Breast epithelium (tissue), 4 donors: ENCODE data around the gene ZC2HC1C. TPM values are rescaled to one million over a fixed set of nuclear protein-coding genes. Genes with fewer than 3 reads are reported as not detected.

ENCODE experiments used
- DNase-seq, 2 donors: peaks; one replicate each; pipeline ENCODE4 v3.0.0-alpha.2; 2019; ENCODE audit warnings: low spot score in 2 of 2
- H3K27ac ChIP-seq, 2 donors: fragments of 200-600 bp; sonication (generic) in 1 of 2; one replicate each; pipeline ENCODE4 v1.5.1; 2016 to 2019; ENCODE audit warnings: mild to moderate bottlenecking in 1 of 2
- H3K27me3 ChIP-seq, 2 donors: fragments of 200-600 bp; sonication (generic) in 1 of 2; one replicate each; pipeline versions ENCODE4 v1.5.1 to v1.6.0; 2017 to 2019; ENCODE audit warnings: control low read depth in 1 of 2, mild to moderate bottlenecking in 1 of 2
- H3K36me3 ChIP-seq: fragments of 200-600 bp; one replicate; pipeline ENCODE4 v1.5.1; 2019
- H3K4me1 ChIP-seq, 2 donors: fragments of 200-600 bp; sonication (generic); one replicate each; pipeline ENCODE4 v1.5.1; 2016 to 2019; ENCODE audit warnings: control low read depth in 1 of 2
- H3K4me3 ChIP-seq, 3 donors: fragments of 200-600 bp; sonication (generic); 1 replicate in 2 of 3; 2 replicates in 1 of 3; pipeline ENCODE4 v1.5.1; 2016 to 2019; ENCODE audit warnings: mild to moderate bottlenecking in 3 of 3, moderate library complexity in 2 of 3
- H3K9me3 ChIP-seq, 2 donors: fragments of 200-600 bp; sonication (generic) in 1 of 2; one replicate each; pipeline ENCODE4 v1.5.1; 2016 to 2019; ENCODE audit warnings: control low read depth in 1 of 2
- CTCF ChIP-seq, 3 donors: fragments of 450-650 bp; IDR thresholded peaks; one replicate each; pipeline ENCODE4 v1.5.1; 2016 to 2017; ENCODE audit warnings: antibody characterized with exemption in 3 of 3, mild to moderate bottlenecking in 3 of 3, moderate library complexity in 3 of 3
- POLR2A ChIP-seq: fragments of 450-650 bp; IDR thresholded peaks from one replicate; pipeline ENCODE4 v1.6.1; 2016; ENCODE audit warnings: antibody characterized with exemption, mild to moderate bottlenecking, moderate library complexity
- POLR2AphosphoS5 ChIP-seq, 3 donors: sonication (generic); formaldehyde crosslinking; IDR thresholded peaks; one replicate each; pipeline ENCODE4 v1.6.1; 2017; ENCODE audit warnings: antibody characterized with exemption in 3 of 3
- intact Hi-C: fragments of 100-400 bp; cut with DNase I; formaldehyde crosslinking; loops from one replicate; pipeline ENCODE4 v1.15.1; 2023; ENCODE audit warnings: low total_unique reads
- total RNA-seq, 3 donors: library from RNA; depleted of rRNA; stranded (reverse); fragments of >200 nt; gene quantifications; one replicate each; pipeline ENCODE4 v1.1.0, GENCODE V29; 2016

The ZC2HC1C gene
- total RNA-seq, 3 donors from 2014 or later = 0.96 to 3.2 (median 2.6) TPM

DNA sequence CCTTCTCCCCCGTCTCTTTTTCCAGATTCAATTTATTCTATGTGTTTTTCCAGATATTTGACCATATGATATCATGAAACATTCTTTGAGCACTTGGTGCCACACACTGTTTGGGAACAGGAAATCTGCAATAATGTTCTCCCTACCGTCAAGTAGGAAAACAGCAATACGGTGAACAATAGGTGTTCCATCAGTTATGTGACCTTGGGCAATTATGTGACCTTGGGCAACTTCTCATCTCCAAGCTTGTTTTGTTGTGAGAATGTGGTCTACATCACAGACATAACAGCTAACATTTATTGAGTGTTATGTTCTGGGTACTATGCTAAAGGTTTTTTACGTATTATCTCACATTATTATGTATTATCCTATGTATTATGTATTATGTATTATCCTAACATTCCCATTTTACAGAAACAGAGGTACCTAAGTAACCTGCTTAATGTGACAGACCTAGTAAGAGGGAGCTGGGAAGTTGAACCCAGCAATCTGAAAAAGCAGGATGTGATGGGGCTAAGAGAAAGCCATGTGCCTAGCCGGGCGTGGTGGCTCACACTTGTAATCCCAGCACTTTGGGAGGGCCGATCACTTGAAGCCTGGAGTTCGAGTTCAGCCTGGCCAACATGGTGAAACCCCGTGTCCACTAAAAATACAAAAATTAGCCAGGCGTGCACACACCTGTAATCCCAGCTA is 58.6 kb downstream of the ZC2HC1C start:
- H3K4me3 ChIP-seq = peak overlapping the region; percentile 63 to 98 (median 83)
- intact Hi-C loops = no loop called here
- no peak for DNase-seq
- no peaks in the 10 kb centered on the region for H3K9me3 ChIP-seq
- no peaks in the 10 kb centered on the region for H3K36me3 ChIP-seq
- H3K4me1 ChIP-seq = peaks cover 0 to 18% of the 10 kb centered on the region in 2 donors
- H3K27ac ChIP-seq = peak overlapping the region; percentile 96 to 97
- TF ChIP-seq POLR2A = no peak
- TF ChIP-seq POLR2AphosphoS5 (IDR thresholded peaks at IDR 0.05) = no peak
- TF ChIP-seq CTCF (IDR thresholded peaks at IDR 0.05) = no peak
- H3K27me3 ChIP-seq = no peaks in the 10 kb centered on the region

DNA sequence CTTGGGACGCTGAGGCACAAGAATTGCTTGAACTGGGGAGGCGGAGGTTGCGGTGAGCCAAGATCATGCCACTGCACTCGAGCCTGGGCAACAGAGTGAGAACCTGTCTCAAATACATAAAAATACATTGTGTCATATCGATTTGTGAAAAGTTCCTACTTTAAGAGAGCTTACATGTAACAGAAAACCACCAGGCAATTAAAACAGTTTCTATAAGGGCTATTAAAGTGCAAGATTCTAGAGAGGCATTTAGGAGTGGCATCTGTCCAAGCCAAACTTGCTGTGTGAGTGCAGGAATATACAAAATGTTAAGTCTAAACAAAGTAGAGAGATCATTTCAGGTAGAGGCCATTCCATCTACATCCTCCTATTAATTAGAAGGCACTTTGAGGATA is 59.2 kb downstream of the ZC2HC1C start:
- H3K4me3 ChIP-seq = no peak overlapping the region
- DNase-seq = no peak
- TF ChIP-seq CTCF (IDR thresholded peaks at IDR 0.05) (no peak), POLR2A (no peak), POLR2AphosphoS5 (IDR thresholded peaks at IDR 0.05) (no peak)
- no peaks in the 10 kb centered on the region for H3K9me3 ChIP-seq
- intact Hi-C loops = no loop called here
- no peaks in the 10 kb centered on the region for H3K36me3 ChIP-seq
- peaks cover 0 to 18% of the 10 kb centered on the region in 2 donors for H3K4me1 ChIP-seq
- H3K27me3 ChIP-seq = no peaks in the 10 kb centered on the region
- H3K27ac ChIP-seq = no peak overlapping the region

Other genes with a start within 250 kb of the ZC2HC1C start
- not detected for gene PROX2, start 193.5 kb upstream of the ZC2HC1C start, total RNA-seq
- 100 to 1,000 TPM in 1 of 3 donors, 10 to 100 TPM in 2; 73.4 to 104 (median 76.1) TPM for gene DLST, start 187.7 kb upstream of the ZC2HC1C start, total RNA-seq
- gene RPS6KL1, start 146.4 kb upstream of the ZC2HC1C start, total RNA-seq = 1 to 10 TPM; 2.9 to 5.6 (median 3.3) TPM
- gene PGF, start 114.0 kb upstream of the ZC2HC1C start, total RNA-seq = 10 to 100 TPM in 1 of 3 donors, 1 to 10 TPM in 2; 3.7 to 17.9 (median 8.2) TPM
- 10 to 100 TPM; 31.8 to 40.3 (median 36.0) TPM for gene EIF2B2, start 66.7 kb upstream of the ZC2HC1C start, total RNA-seq
- gene MLH3, start 18.2 kb upstream of the ZC2HC1C start, total RNA-seq = 10 to 100 TPM; 31.8 to 53.1 (median 42.9) TPM
- 10 to 100 TPM; 19.0 to 23.6 (median 21.6) TPM for gene ACYP1, start 5.6 kb upstream of the ZC2HC1C start, total RNA-seq
- 10 to 100 TPM; 52.1 to 79.2 (median 71.8) TPM for gene NEK9, start 57.4 kb downstream of the ZC2HC1C start, total RNA-seq
- 100 to 1,000 TPM; 263 to 443 (median 285) TPM for gene TMED10, start 107.0 kb downstream of the ZC2HC1C start, total RNA-seq
- 100 to 1,000 TPM; 398 to 629 (median 549) TPM for gene FOS, start 209.2 kb downstream of the ZC2HC1C start, total RNA-seq